ENCODE measurements around the gene GPATCH11.

The GPATCH11 gene

GRCh38 chr2:37083873-37084794 lies at the start of gene GPATCH11, which contains the start of gene HEATR5B:
Gene GPATCH11, plus strand, starts transcription at chr2:37084518. Its CDS starts 3,864 bp downstream, at chr2:37088382.
Gene HEATR5B, minus strand, starts transcription at chr2:37084372. Its CDS starts 958 bp downstream, at chr2:37083414.
- peak; percentile 98 for DNase-seq

GRCh38 chr2:37037771-37038170 lies 46.5 kb upstream of the GPATCH11 start:
- no peak for DNase-seq

GRCh38 chr2:37039580-37039979 lies 44.7 kb upstream of the GPATCH11 start:
- no peak for DNase-seq

- no peak for DNase-seq
These were observed 31.6 kb upstream of the GPATCH11 start for GRCh38 chr2:37052600-37053332.

GRCh38 chr2:37059841-37060240 lies 24.5 kb upstream of the GPATCH11 start:
- DNase-seq = no peak

GRCh38 chr2:37060446-37060845 lies 23.9 kb upstream of the GPATCH11 start:
- DNase-seq = no peak

- DNase-seq = no peak
These were observed 23.2 kb upstream of the GPATCH11 start for GRCh38 chr2:37061013-37061711.

GRCh38 chr2:37061776-37062175 lies 22.5 kb upstream of the GPATCH11 start:
- DNase-seq = no peak

- DNase-seq = no peak
These were observed 15.6 kb upstream of the GPATCH11 start for GRCh38 chr2:37068686-37069085.

- no peak for DNase-seq
These were observed 13.4 kb upstream of the GPATCH11 start for GRCh38 chr2:37070931-37071330.

- DNase-seq = peak in 2 of 3 donors; percentile 31 to 64
These were observed 4.1 kb upstream of the GPATCH11 start for GRCh38 chr2:37080266-37080665.

- DNase-seq = peak in 1 of 3 donors; percentile 14
These were observed 3.6 kb upstream of the GPATCH11 start for GRCh38 chr2:37080689-37081088.

- DNase-seq = no peak
These were observed 479 bp downstream of the GPATCH11 start for GRCh38 chr2:37084797-37085196.

GRCh38 chr2:37085731-37086147 lies 1.4 kb downstream of the GPATCH11 start:
- DNase-seq = peak; percentile 27 to 74 (median 48)

GRCh38 chr2:37090019-37090477 lies 5.7 kb downstream of the GPATCH11 start:
- peak in 2 of 3 donors; percentile 22 to 48 for DNase-seq

GRCh38 chr2:37091873-37092272 lies 7.6 kb downstream of the GPATCH11 start:
- DNase-seq = no peak

- DNase-seq = no peak
These were observed 12.2 kb downstream of the GPATCH11 start for GRCh38 chr2:37096568-37096967.

- DNase-seq = no peak
These were observed 14.2 kb downstream of the GPATCH11 start for GRCh38 chr2:37098416-37099118.

GRCh38 chr2:37100054-37100453 lies 15.7 kb downstream of the GPATCH11 start:
- DNase-seq = no peak

GRCh38 chr2:37102588-37102987 lies 18.3 kb downstream of the GPATCH11 start:
- DNase-seq = no peak

GRCh38 chr2:37104178-37104577 lies 19.9 kb downstream of the GPATCH11 start:
- no peak for DNase-seq

GRCh38 chr2:37105150-37105549 lies 20.8 kb downstream of the GPATCH11 start:
- no peak for DNase-seq

All from suppressor macrophage treated with lipopolysaccharide for 1 hour (primary cell).